ENCODE data around the gene TTC36. TPM values are rescaled to one million over a fixed set of nuclear protein-coding genes. Genes with fewer than 3 reads are reported as not detected.

The TTC36 gene
- total RNA-seq, 1 experiment from 2014 or later = 1.2 TPM

- TF ChIP-seq SIN3A (IDR thresholded peaks at IDR 0.05; ENCODE audit: borderline replicate concordance, insufficient read depth, low read depth, low read length) (no peak), TCF7L2 (IDR thresholded peaks at IDR 0.05; ENCODE audit: low read depth, low read length) (no peak), REST (IDR thresholded peaks at IDR 0.05; ENCODE audit: insufficient read depth in 1 of 2, low read depth in 2 of 2, low read length in 1 of 2) (no peak), CTCF (IDR thresholded peaks at IDR 0.05) (no peak), POLR2AphosphoS5 (IDR thresholded peaks at IDR 0.05; ENCODE audit: low read depth, low read length) (no peak)
- no peak for ATAC-seq
- Histone ChIP-seq H3K27ac (ENCODE audit: low read length) (no peak overlapping the region), H3K9me3 (ENCODE audit: control insufficient read depth, insufficient read depth, low read depth, low read length) (no peaks in the 10 kb centered on the region), H3K27me3 (ENCODE audit: control insufficient read depth, insufficient read depth, low read length) (no peaks in the 10 kb centered on the region), H3K36me3 (ENCODE audit: control insufficient read depth, insufficient read depth, low read length) (no peaks in the 10 kb centered on the region), H3K4me3 (ENCODE audit: low read depth in 2 of 2, low read length in 2 of 2) (no peak overlapping the region), H3K4me1 (ENCODE audit: control insufficient read depth, insufficient read depth, low read length) (no peaks in the 10 kb centered on the region; the same call in 1 of the 2 replicates)
- CTCF ChIA-PET = no interaction called here
- in situ Hi-C loops (cut with HindIII; ENCODE audit: low pct_unique_long_range_greater_than_20kb, low sequenced_read_pairs) = no loop called here
- BruUV-seq (replicated peaks) = no TSS peak
- POLR2A ChIA-PET = no interaction called here
- intact Hi-C loops (cut with micrococcal nuclease; ENCODE audit: unreplicated experiment) = no loop called here
- no peak for DNase-seq (ENCODE audit: low read depth, low spot score)
Measured at GRCh38 chr11:118536726-118537125, 9.5 kb downstream of the TTC36 start.

GRCh38 chr11:118537409-118537980, 10.2 kb downstream of the TTC36 start:
- CTCF ChIA-PET = no interaction called here
- intact Hi-C loops (cut with micrococcal nuclease; ENCODE audit: unreplicated experiment) = no loop called here
- H3K9me3 ChIP-seq (ENCODE audit: control insufficient read depth, insufficient read depth, low read depth, low read length) = no peaks in the 10 kb centered on the region
- ATAC-seq (no peak), DNase-seq (ENCODE audit: low read depth, low spot score) (no peak)
- H3K36me3 ChIP-seq (ENCODE audit: control insufficient read depth, insufficient read depth, low read length) = no peaks in the 10 kb centered on the region
- H3K4me1 ChIP-seq (ENCODE audit: control insufficient read depth, insufficient read depth, low read length) = no peaks in the 10 kb centered on the region
- H3K27me3 ChIP-seq (ENCODE audit: control insufficient read depth, insufficient read depth, low read length) = no peaks in the 10 kb centered on the region
- H3K27ac ChIP-seq (ENCODE audit: low read length) = no peak overlapping the region
- TF ChIP-seq POLR2AphosphoS5 (IDR thresholded peaks at IDR 0.05; ENCODE audit: low read depth, low read length) (no peak), CTCF (IDR thresholded peaks at IDR 0.05) (no peak), TCF7L2 (IDR thresholded peaks at IDR 0.05; ENCODE audit: low read depth, low read length) (no peak), REST (IDR thresholded peaks at IDR 0.05; ENCODE audit: insufficient read depth in 1 of 2, low read depth in 2 of 2, low read length in 1 of 2) (no peak), SIN3A (IDR thresholded peaks at IDR 0.05; ENCODE audit: borderline replicate concordance, insufficient read depth, low read depth, low read length) (no peak)
- no peak overlapping the region for H3K4me3 ChIP-seq (ENCODE audit: low read depth in 2 of 2, low read length in 2 of 2)
- in situ Hi-C loops (cut with HindIII; ENCODE audit: low pct_unique_long_range_greater_than_20kb, low sequenced_read_pairs) = no loop called here
- BruUV-seq (replicated peaks) = no TSS peak
- POLR2A ChIA-PET = no interaction called here

Measured in Panc1 (cell line).